Activated T-cell treated with anti-CD3 and anti-CD28 coated beads, Interleukin-2, amount 50 U/mL, for 1 hour (primary cell): ENCODE measurements around the gene ATP1B3.
"Not testable (repeated sequence)": the region's sequence is repeated elsewhere in the genome, so short reads cannot be mapped to it uniquely, and the experiment has no call there.

Source experiments
- DNase-seq: peaks from one replicate; pipeline ENCODE4 v3.0.0-alpha.2; 2020

ATP1B3 gene

GRCh38 chr3:141909408-141909807 is 33.0 kb downstream of the ATP1B3 start:
- no peak for DNase-seq

GRCh38 chr3:141909986-141910385 is 33.5 kb downstream of the ATP1B3 start:
- not testable (repeated sequence) for DNase-seq

GRCh38 chr3:141913150-141913811 is 36.8 kb downstream of the ATP1B3 start:
- no peak for DNase-seq

GRCh38 chr3:141914311-141914710 is 37.9 kb downstream of the ATP1B3 start:
- DNase-seq = no peak

GRCh38 chr3:141915016-141915415 is 38.6 kb downstream of the ATP1B3 start:
- no peak for DNase-seq

GRCh38 chr3:141915766-141916165 is 39.3 kb downstream of the ATP1B3 start:
- DNase-seq = no peak

GRCh38 chr3:141920701-141921100 is 44.3 kb downstream of the ATP1B3 start:
- DNase-seq = no peak

- no peak for DNase-seq
These were observed 44.9 kb downstream of the ATP1B3 start for GRCh38 chr3:141921316-141921715.

- DNase-seq = not testable (repeated sequence)
These were observed 49.2 kb downstream of the ATP1B3 start for GRCh38 chr3:141925677-141926076.

- DNase-seq = no peak
These were observed 50.5 kb downstream of the ATP1B3 start for GRCh38 chr3:141926929-141927328.

- no peak for DNase-seq
These were observed 52.3 kb downstream of the ATP1B3 start for GRCh38 chr3:141928631-141929270.

GRCh38 chr3:141929341-141929995 is 53.0 kb downstream of the ATP1B3 start:
- no peak for DNase-seq

- no peak for DNase-seq
These were observed 54.4 kb downstream of the ATP1B3 start for GRCh38 chr3:141930801-141931200.

- DNase-seq = no peak
These were observed 57.2 kb downstream of the ATP1B3 start for GRCh38 chr3:141933421-141934300.

GRCh38 chr3:141934354-141934753 is 57.9 kb downstream of the ATP1B3 start:
- no peak for DNase-seq

- no peak for DNase-seq
These were observed 61.6 kb downstream of the ATP1B3 start for GRCh38 chr3:141938011-141938500.

GRCh38 chr3:141939759-141940158 is 63.3 kb downstream of the ATP1B3 start:
- no peak for DNase-seq

- no peak for DNase-seq
These were observed 63.8 kb downstream of the ATP1B3 start for GRCh38 chr3:141940194-141940776.

GRCh38 chr3:141941093-141941492 is 64.7 kb downstream of the ATP1B3 start:
- DNase-seq = no peak

GRCh38 chr3:141942006-141942405 is 65.6 kb downstream of the ATP1B3 start:
- no peak for DNase-seq

- no peak for DNase-seq
These were observed 69.5 kb downstream of the ATP1B3 start for GRCh38 chr3:141945726-141946485.

- DNase-seq = no peak
These were observed 73.0 kb downstream of the ATP1B3 start for GRCh38 chr3:141949399-141949798.
